HG02610 (cell line): ENCODE data around the gene RRP36.
"Not testable (repeated sequence)": the region's sequence is repeated elsewhere in the genome, so short reads cannot be mapped to it uniquely, and the experiment has no call there.

Experiments
- ATAC-seq: cut with Tn5 transposase; IDR thresholded peaks from one replicate; pipeline ENCODE4 v1.9.1; 2021; ENCODE audit warnings: mild to moderate bottlenecking, moderate library complexity; ENCODE audit not compliant: unreplicated experiment

Gene RRP36

DNA sequence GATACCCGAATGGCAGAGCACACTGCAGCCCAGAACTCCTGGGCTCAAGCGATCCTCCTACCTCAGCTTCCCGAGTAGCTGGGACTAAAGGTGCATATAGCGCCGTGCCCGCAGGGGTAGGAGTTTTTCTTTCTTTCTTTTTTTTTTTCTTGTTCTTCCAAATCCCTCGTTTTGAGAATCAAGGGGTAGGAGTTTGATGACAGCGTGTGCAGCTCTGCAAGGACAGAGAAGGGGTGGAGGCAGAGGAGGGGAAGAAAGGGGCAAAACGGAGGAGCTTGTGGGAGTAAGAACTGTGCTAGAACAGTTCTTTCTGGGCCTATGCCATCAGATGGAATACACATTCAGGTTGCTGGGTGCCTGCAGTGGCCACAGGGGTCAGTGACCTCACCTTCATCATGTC, 15.3 kb downstream of the RRP36 start:
- ATAC-seq, result no peak

DNA sequence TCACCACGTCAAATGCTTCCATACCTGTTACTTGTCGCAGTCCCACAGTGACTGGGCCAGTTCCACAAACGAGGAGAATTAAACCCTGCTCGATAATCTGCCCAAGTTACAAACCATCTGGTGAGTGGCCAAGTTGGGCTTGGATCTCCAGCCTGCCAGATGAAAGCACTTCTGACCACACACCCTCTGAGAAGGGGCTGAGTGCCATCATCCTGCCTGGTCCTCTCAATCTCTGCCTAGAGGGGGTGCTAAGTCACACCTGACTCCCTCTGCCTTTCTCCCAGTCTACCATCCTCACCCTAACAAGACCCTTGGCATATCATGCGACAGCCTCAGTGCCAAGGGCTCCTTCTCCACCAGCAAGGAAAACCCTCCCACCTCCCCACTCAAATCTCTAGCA, 15.8 kb downstream of the RRP36 start:
- ATAC-seq, result no peak

DNA sequence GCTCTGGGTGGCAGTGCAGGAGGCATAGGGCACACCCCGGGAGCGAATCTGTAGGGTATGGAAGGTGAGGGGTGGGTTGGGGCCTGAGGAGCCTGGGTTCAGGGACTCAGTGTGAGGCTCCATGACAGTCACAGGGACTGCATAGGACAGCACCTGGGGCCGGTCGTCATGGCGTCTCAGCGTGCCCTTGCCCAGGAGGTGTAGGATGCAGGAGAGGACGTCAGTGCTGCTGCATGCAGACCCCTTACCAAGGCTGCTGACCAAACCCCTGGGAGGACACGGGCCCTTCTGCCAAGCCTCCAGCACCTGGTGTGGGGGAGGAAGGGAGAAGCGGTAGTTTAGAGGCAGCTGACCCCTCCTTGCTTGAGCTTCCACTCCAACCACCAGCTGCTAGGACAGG, 16.3 kb downstream of the RRP36 start:
- ATAC-seq, result no peak

DNA sequence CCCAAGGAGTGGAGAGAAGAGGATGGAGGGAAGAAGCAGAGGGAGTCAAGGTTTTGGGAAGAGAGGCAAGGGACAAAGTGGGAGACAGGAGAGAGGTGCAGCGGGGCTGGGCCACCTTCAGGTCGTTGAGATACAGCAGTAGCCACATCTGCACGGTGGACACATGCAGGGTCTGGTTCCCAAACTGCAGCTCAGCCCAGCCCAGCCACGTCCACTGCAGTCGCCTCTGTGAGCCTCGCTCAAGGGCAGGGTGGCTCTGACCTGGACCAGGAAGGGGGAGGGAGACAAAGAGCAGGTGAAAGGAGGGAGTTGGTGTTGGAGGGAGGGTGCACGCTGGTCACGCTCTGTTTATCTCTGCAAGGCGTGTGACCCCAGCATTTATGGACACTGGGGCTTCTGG, 17.3 kb downstream of the RRP36 start:
- no peak for ATAC-seq

DNA sequence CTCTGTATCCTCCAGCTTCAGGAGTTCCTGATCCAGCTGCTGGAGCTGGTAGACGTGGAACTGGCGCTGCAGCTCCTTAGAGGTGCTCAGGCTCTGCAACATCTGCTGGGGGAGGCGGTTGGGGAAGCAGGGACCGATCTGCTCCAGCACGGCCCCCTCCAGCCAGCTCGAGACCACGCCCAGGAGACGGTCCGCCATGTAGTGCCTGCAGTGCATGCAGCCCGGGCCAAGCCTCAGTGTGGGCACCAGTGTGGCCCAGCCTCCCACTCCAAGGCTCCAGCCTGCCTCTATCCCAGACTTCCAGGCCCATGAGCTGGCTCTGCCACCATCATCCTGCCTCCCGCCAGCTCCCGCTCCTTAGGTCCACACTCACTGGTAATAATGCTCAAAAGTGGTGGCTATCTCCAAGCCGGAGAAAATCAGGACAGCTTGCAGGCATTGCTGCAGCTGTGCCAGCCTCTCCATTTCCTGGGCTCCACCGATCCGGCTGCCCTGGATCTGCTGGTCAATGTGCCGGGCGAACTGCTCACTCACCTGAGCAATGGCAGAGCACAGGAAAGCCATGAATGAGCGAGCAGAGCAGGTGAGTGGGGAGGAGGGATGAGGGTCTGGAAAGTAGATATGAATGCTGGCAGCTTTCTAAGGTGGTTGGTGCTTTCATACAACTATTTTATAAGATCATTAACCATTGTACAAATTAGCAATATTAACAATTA, 19.3 kb downstream of the RRP36 start:
- ATAC-seq, result no peak

DNA sequence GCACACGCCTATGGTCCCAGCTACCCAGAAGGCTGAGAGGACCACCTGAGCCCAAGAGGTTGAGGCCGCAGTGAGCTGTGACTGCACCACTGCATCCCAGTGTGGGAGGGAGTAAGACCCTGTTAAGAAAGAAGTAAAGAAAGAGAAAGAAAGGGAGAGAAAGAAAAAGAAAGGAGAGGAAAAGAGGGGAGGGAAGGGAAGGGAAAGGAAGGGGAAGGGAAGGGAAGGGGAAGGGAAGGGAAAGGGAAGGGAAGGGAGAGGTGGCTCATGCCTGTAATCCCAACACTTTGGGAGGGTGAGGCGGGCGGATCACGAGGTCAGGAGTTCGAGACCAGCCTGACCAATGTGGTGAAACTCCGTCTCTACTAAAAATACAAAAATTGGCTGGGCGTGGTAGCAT, 20.1 kb downstream of the RRP36 start:
- not testable (repeated sequence) for ATAC-seq

DNA sequence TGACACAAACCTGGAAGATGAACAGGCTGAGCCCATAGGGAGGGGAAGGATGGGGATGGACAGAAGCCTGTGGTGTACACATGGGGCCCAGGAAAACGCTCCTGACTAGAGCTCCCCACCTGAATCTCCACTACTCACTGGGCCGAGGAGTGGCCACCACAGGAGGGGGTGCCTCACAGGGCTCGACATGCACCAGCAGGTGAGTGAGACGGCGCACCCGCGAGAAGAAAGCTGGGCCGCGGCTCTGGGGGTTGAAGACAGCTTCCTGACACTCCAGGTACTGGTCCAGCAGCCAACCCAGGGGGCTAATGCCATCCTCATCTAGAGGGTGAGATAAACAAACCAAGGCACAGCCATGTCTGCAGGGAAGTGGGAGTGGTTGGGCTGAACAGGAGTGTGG, 21.9 kb downstream of the RRP36 start:
- ATAC-seq, result no peak

DNA sequence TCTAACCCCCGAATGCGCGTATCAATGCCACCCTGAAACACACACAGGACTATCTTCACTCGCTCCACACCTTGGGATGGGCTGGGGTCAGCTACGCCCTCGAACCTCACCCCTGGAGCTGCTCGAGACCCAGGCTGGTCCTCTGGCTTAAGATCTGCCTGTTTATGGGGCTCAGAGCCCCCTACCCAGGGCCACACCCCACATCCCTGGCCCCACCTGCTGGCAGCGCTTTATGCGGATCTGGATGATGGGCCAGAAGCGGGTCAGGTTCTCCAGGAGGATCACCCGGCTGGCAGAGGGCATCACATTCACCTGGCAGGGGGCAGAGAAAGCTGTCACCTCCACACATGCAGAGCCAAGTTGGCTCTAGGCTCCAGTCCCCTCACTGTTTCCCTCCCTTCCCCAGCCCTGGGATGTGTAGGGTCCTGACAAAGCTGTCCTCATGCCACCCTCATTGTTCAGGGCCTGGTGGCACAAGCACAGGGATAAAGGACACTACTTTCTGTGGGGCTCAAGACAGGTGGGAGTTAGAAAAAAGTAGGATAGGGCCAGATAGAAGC, 24.0 kb downstream of the RRP36 start:
- ATAC-seq, result no peak

DNA sequence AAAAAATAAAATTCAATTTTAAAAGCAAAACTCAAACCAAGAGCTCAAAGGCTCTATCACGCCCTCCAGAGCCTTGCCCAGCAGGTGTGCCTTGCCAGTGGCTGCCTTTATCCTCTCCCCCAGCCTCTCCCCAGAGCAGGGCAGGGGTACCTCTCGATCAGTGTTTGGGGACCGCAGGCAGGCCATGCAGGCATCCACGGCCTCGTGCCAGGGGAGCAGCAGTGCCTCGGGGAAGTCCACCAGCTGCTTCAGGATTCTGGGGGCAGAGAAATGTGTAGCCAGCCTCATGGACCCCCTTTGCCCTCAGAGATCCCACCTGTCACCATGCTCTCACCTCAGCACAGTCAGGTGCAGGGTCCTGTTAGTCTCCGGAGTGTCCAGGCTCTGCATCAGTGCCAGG, 26.6 kb downstream of the RRP36 start:
- ATAC-seq, result no peak

DNA sequence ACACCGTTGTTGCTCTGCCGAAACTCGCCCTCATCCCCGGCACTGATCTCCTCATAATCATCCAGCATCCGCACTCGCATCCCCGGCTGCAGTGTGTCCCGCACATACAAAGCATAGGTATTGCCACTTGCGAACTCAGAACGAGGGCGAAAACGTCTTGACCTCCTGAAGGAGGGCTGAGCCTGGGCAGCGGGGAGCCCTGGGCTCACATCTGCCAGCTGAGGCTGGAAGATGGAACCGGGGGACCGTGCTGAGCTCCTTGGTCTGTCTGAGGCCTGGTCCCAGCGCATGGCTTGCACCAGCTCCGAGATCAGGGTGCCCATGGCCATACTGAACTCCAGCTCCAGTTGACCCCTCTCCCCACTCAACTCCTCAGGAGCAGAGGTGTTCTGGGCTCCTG, 29.6 kb downstream of the RRP36 start:
- ATAC-seq, result no peak

DNA sequence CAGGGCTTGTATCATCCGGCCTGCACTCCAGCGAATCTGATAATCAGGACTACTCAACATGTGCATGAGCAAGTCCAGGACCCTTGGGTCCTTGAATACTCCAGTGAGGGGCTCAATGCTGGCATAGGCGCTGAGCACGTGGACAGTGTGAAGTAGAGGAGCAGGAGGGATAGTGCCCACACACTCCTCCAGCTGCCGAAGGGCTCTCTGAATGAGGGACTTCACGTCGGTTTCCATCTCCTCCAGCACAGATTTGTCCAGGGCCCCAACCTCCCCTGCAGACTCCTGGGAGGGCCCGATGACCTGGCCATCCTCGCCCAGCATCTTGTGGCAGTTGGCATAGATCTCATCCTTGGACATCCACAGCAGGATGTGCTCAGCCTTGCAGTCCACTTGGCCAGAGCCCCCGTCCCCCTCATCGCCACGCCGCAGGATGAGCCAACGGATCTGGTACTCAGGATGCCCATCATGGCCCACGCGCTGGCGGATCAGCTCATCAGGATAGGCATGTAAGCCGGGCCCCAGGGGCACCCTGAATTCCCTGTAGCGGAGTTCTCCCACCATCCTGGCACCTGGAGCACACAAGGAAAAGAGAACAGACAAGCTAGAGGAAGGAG, 30.9 kb downstream of the RRP36 start:
- ATAC-seq, result no peak

DNA sequence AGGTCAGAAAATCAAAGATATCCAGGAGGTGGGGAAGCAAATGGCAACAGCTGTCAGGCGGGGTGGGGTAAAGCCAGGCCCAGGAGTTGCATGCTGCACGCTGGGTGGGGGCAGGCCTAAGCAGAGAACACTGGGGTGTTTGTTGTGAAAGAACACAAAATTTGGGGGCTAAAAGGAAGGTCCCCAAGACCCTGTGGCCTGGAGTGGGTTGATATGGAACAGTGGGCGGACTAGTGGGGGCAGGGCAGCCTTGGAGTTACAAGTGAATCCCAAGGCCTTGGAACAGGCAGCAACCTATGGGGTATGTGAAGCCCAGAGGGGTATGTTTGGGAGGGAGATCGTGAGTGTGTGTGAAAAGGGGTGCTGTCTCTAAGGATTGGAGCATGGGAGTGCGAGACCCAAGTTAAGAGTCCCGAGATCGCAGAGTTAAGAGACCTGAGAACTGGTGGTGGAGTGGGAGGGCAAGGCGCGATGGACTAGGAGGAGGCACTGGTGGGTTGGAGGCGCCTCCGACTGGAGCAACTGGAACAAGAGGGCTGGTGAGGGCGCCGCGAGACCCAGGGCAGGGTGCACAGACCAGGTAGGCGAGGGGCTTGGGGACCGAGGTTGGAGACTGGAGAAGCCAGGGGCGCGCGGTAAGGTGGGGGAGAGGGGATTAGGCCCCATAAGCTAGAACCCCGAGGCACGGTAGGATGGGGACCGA, 31.6 kb downstream of the RRP36 start:
- ATAC-seq, result peak; percentile 11

DNA sequence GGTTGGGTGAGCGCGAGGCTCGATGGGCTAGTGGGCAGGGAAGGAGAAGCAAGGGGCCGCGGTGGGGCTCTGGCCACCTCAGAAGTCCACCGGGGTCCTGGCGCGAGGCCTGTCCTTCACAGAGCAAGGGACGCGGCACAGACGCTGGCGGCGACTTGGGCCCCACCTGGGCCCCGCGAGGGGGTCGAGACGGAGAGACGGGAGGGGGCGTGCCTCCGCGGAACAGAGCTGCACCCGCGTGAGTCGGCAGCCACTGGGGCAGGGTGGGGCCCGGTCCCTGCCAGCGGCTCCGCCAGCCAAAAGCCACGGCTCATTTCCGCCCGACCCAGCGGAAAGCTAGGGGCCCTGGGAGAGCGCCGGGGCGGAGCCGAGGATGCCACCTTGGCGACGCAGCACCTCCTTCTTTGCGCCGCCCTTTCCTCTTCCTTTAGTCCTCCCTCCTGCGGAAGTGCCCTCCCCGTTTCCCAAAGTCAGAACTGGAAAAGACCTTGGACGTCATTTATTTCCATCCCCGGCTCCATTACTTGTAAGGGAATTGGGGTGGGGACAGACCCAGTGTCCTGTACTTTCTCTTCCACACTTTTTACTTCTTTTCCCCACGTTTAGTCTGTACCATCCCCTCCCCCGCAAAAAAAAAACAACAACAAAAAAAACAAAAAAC, 32.3 kb downstream of the RRP36 start, which contains the start of gene CUL7:
Gene CUL7 (minus strand): TSS at position 307 of the 661 bp plus-strand sequence. CDS start 1,063 bp downstream, outside the sequence.
- peak; percentile 90 for ATAC-seq

DNA sequence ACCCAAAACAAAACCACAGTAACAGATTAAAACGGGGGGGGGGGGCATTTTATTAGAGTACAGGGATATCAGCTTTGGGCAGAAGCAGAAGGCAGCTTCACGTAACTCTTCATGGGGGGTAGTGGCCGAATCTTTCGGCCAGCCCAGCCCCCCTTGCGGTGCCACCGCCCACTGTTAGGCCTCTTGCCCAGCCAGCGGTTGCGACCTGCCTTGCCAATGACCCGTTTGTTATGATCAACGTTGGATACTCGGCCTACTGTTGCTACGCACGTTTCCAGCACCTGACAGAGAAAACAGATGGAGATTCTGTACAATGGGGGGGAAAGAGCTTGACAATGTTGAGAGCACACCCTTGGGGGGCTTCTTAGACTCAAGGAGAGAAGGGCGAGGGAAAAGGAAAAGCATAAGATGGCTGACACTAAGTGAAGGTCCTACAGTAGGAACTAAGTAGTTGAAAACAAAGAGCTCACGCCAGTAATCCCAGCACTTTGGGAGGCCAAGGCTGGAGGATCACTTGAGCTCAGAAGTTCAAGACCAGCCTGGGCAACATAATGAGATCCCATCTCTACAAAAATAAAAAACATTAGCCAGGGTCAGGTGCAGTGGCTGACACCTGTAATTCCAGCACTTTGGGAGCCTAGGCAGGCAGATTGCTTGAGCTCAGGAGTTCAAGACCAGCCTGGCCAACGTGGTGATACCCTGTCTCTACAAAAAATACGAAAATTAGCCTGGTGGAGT, 33.0 kb downstream of the RRP36 start:
- ATAC-seq, result no peak

DNA sequence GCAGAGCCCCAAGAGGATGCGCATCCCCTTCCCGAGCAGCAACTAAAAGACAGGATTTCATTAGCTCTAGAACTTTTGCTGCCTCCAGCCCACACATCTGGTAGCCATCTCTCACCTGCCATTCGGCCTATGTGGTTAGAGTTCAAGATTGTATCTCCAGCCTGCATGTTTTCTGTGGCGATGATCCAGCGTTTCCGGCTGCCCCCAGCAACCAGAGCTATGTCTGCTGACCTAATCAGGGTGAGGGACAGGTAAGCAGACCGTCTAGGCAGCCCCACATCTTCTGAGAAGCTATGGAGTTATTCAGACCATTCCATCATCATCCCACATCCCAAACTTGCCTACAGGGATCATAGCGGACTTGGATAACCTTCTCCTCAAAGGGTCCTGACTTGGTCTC, 34.5 kb downstream of the RRP36 start:
- ATAC-seq, result no peak

DNA sequence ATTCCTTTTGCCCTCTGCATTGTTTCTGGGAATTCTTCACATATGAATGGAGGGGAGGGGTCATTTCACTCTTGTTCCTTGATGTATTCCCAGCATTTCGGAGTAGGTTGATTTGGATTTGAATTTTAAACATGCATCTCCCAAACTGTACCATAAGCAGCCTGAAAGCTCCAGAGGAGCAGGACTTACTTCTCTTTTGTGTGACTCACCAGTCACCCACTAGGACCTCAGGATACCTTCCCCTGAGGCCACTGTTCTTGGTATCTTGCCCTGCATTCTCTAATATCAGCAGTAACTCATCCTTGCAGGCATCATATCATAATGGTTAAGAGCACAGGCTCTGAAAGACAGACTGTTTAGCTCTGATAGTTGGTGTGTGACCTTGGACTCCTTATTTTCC, 37.1 kb downstream of the RRP36 start:
- ATAC-seq, result no peak

DNA sequence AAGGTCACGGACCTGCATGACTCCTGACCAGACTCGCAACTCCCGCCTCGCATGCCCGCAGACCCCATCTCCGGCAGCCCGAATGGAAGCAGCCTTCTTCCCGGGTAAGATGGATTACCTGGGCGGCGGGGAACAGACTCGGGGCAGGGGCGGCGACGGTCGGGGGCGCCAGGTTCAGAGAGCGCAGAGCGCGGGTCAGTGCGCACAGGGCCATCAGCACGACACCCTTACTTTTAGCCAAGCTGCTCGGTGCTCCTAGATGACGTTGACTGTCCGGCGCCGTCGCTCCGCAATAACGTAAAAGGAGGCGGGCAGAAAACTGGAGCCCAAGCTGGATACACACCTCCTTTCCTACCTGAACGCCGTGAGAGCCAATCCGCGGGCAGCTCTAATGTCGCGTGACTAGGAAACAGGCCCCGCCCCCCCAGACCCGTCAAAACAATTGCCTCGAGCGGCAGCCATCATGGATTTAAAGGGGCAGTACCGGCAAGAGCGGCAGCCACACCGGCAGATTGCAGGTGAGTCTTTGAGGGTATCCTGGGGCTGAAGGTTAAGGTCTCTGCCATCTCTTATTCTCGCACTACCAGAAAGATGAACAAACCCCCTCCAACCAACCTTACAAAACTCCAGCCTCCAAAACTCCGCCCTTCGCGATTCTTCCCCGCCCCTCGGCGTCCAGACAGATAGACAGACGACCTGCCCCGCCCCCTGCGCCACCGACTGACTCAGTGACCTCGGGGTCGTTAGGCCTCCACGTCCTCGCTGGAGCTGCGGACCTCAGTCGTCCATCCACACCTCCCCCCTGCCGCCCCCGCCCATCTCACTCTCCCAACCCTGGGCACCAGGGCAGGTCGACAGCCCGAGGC, 38.0 kb downstream of the RRP36 start, which contains the start of the genes KLC4 and MRPL2:
Gene KLC4 (plus strand): TSS at position 464 of the 866 bp plus-strand sequence. CDS start 1,705 bp downstream, outside the sequence.
Gene MRPL2 (minus strand): TSS at position 267 of the 866 bp plus-strand sequence. CDS start 53 bp downstream, at position 214.
- peak; percentile 85 for ATAC-seq

DNA sequence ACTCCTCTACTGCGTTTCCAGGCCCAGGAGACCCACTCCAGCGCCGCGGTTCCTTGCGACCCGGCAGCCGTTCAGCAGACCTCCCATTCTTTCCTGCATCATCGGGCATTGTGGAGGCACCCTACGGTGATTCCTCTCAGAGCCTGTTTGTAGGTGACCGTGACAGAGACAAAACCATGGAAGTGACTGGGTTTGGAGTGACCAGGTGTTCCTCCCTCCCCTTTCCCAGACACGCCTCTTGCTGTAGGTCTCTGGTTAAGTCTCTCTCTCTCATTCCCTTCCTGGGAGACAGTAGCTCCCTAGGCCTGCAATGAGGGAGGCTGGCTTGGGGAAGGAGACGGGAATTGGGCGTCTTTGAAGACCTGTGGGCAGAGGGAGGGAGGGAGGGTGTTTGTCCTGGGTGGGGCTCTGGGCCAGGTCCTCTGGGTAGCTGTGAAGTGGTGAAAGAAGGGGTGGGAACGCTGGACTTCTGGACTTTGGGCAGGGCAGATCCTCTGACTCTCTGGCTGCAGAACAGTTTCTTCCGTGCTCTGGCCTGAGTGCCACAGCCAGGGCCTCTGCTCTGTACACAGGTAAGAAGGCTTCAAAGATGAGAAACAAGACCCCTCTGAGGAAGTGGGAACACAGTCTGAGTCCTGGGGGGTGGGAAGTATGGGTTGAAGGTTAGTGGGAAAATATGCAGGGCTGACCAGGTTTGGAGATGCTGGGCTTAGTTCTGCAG, 38.8 kb downstream of the RRP36 start:
- ATAC-seq, result no peak
